ENCODE data around the gene ALDH5A1.

ALDH5A1 gene

DNA sequence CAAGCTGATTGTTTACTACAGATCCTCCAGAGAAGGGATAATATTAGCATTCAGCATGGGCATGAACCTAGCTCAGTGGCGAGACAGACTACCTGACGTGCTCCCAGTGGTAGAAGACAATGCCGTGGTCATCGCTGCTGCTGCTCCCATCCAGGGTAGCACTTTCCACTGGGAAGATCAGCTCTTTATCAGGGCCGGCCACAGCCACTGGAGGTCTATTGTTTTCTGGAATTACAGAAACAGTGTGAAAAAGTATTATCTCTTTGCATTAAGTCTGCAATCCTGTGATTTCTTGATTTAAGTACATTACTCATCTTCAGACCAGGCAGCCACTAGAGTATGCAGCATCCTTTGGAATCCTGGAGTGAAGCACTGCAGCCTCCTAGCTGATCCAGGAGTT, 75.0 kb downstream of the ALDH5A1 start:
- Histone ChIP-seq H3K4me3 (ENCODE audit: low read depth, low read length) (no peak overlapping the region), H3K4me1 (ENCODE audit: control insufficient read depth, insufficient read depth, low read length) (peaks cover 4% of the 10 kb centered on the region; the same call in 1 of the 2 replicates), H3K9ac (ENCODE audit: low read depth, low read length) (no peak overlapping the region), H3K9me3 (ENCODE audit: control insufficient read depth, insufficient read depth, low read length) (no peaks in the 10 kb centered on the region), H3K36me3 (ENCODE audit: control insufficient read depth, insufficient read depth, low read length) (no peaks in the 10 kb centered on the region), H3K27me3 (ENCODE audit: control insufficient read depth, insufficient read depth, low read length) (peaks cover 6% of the 10 kb centered on the region), H3K27ac (ENCODE audit: low read depth, low read length) (no peak overlapping the region)

GRCh38 chr6:24571361-24571760, 76.6 kb downstream of the ALDH5A1 start:
- Histone ChIP-seq H3K4me3 (ENCODE audit: low read depth, low read length) (no peak overlapping the region), H3K27me3 (ENCODE audit: control insufficient read depth, insufficient read depth, low read length) (peaks cover 6% of the 10 kb centered on the region), H3K9me3 (ENCODE audit: control insufficient read depth, insufficient read depth, low read length) (no peaks in the 10 kb centered on the region), H3K9ac (ENCODE audit: low read depth, low read length) (no peak overlapping the region), H3K27ac (ENCODE audit: low read depth, low read length) (no peak overlapping the region), H3K36me3 (ENCODE audit: control insufficient read depth, insufficient read depth, low read length) (no peaks in the 10 kb centered on the region), H3K4me1 (ENCODE audit: control insufficient read depth, insufficient read depth, low read length) (peaks cover 4% of the 10 kb centered on the region; the same call in 1 of the 2 replicates)

DNA sequence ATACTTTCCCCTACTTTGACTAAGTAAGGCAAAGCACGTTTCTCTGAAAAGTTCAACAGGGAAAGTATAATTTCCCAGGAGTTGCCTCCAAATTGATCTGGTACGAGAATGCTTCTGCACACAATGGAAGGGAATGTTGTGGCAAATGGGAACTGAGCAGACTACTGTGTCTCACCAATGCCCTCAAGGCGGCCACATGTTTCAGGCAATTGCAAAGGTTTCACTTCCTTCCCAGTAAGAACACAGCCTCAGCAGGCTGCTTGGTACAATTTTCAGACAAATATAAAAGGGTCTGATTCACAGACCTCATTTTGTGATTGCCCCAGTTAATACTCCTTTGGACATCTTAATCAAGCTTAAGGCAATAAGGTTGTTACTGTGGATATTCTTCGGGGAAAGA, 80.0 kb downstream of the ALDH5A1 start:
- Histone ChIP-seq H3K27me3 (ENCODE audit: control insufficient read depth, insufficient read depth, low read length) (peaks cover 6% of the 10 kb centered on the region), H3K36me3 (ENCODE audit: control insufficient read depth, insufficient read depth, low read length) (no peaks in the 10 kb centered on the region), H3K27ac (ENCODE audit: low read depth, low read length) (no peak overlapping the region), H3K9me3 (ENCODE audit: control insufficient read depth, insufficient read depth, low read length) (no peaks in the 10 kb centered on the region), H3K9ac (ENCODE audit: low read depth, low read length) (no peak overlapping the region), H3K4me1 (ENCODE audit: control insufficient read depth, insufficient read depth, low read length) (peaks cover 4% of the 10 kb centered on the region; the same call in 1 of the 2 replicates), H3K4me3 (ENCODE audit: low read depth, low read length) (no peak overlapping the region)

DNA sequence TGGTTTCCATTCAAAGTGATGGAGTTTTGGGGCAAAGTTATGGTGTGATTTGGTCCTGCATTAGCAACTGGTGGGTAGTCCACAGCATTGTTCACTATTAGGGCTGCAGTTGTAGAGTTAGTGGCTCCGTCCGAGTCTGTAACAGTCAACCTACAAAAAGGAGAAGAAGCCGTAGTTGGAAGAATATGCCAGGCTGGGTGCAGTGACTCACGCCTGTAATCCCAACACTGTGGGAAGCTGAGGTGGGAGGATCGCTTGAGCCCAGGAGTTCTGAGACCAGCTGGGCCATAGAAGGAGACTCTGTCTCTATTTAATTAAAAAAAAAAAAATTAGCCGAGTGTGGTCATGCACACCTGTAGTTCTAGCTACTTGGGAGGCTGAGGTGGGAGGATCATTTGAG, 81.7 kb downstream of the ALDH5A1 start:
- no peak overlapping the region for H3K27ac ChIP-seq (ENCODE audit: low read depth, low read length)
- peaks cover 4% of the 10 kb centered on the region; the same call in 1 of the 2 replicates for H3K4me1 ChIP-seq (ENCODE audit: control insufficient read depth, insufficient read depth, low read length)
- H3K36me3 ChIP-seq (ENCODE audit: control insufficient read depth, insufficient read depth, low read length), result no peaks in the 10 kb centered on the region
- H3K9me3 ChIP-seq (ENCODE audit: control insufficient read depth, insufficient read depth, low read length), result no peaks in the 10 kb centered on the region
- no peak overlapping the region for H3K9ac ChIP-seq (ENCODE audit: low read depth, low read length)
- no peak overlapping the region for H3K4me3 ChIP-seq (ENCODE audit: low read depth, low read length)
- peaks cover 6% of the 10 kb centered on the region for H3K27me3 ChIP-seq (ENCODE audit: control insufficient read depth, insufficient read depth, low read length)

- Histone ChIP-seq H3K4me1 (ENCODE audit: control insufficient read depth, insufficient read depth, low read length) (peaks cover 4% of the 10 kb centered on the region), H3K27ac (ENCODE audit: low read depth, low read length) (no peak overlapping the region), H3K27me3 (ENCODE audit: control insufficient read depth, insufficient read depth, low read length) (no peaks in the 10 kb centered on the region), H3K4me3 (ENCODE audit: low read depth, low read length) (no peak overlapping the region), H3K9ac (ENCODE audit: low read depth, low read length) (no peak overlapping the region), H3K9me3 (ENCODE audit: control insufficient read depth, insufficient read depth, low read length) (no peaks in the 10 kb centered on the region), H3K36me3 (ENCODE audit: control insufficient read depth, insufficient read depth, low read length) (no peaks in the 10 kb centered on the region)
Measured at GRCh38 chr6:24581084-24581669, 86.4 kb downstream of the ALDH5A1 start.

- Histone ChIP-seq H3K36me3 (ENCODE audit: control insufficient read depth, insufficient read depth, low read length) (no peaks in the 10 kb centered on the region), H3K4me3 (ENCODE audit: low read depth, low read length) (no peak overlapping the region), H3K4me1 (ENCODE audit: control insufficient read depth, insufficient read depth, low read length) (peaks cover 12% of the 10 kb centered on the region), H3K27ac (ENCODE audit: low read depth, low read length) (no peak overlapping the region), H3K27me3 (ENCODE audit: control insufficient read depth, insufficient read depth, low read length) (no peaks in the 10 kb centered on the region), H3K9me3 (ENCODE audit: control insufficient read depth, insufficient read depth, low read length) (no peaks in the 10 kb centered on the region), H3K9ac (ENCODE audit: low read depth, low read length) (no peak overlapping the region)
Measured at GRCh38 chr6:24583463-24584381, 89.0 kb downstream of the ALDH5A1 start.

GRCh38 chr6:24584382-24584720, 89.6 kb downstream of the ALDH5A1 start:
- no peak overlapping the region for H3K27ac ChIP-seq (ENCODE audit: low read depth, low read length)
- no peak overlapping the region for H3K9ac ChIP-seq (ENCODE audit: low read depth, low read length)
- H3K36me3 ChIP-seq (ENCODE audit: control insufficient read depth, insufficient read depth, low read length), result no peaks in the 10 kb centered on the region
- no peaks in the 10 kb centered on the region for H3K9me3 ChIP-seq (ENCODE audit: control insufficient read depth, insufficient read depth, low read length)
- H3K4me3 ChIP-seq (ENCODE audit: low read depth, low read length), result no peak overlapping the region
- H3K4me1 ChIP-seq (ENCODE audit: control insufficient read depth, insufficient read depth, low read length), result peaks cover 14% of the 10 kb centered on the region
- no peaks in the 10 kb centered on the region for H3K27me3 ChIP-seq (ENCODE audit: control insufficient read depth, insufficient read depth, low read length)

Data from HUES48 (cell line).